ENCODE measurements around the gene APOB.

The APOB gene

GRCh38 chr2:21042958-21043743 is 722 bp downstream of the APOB start:
- peaks cover 9% of the 10 kb centered on the region for H3K4me1 Mint-ChIP-seq
- TF ChIP-seq, protein P1, sequence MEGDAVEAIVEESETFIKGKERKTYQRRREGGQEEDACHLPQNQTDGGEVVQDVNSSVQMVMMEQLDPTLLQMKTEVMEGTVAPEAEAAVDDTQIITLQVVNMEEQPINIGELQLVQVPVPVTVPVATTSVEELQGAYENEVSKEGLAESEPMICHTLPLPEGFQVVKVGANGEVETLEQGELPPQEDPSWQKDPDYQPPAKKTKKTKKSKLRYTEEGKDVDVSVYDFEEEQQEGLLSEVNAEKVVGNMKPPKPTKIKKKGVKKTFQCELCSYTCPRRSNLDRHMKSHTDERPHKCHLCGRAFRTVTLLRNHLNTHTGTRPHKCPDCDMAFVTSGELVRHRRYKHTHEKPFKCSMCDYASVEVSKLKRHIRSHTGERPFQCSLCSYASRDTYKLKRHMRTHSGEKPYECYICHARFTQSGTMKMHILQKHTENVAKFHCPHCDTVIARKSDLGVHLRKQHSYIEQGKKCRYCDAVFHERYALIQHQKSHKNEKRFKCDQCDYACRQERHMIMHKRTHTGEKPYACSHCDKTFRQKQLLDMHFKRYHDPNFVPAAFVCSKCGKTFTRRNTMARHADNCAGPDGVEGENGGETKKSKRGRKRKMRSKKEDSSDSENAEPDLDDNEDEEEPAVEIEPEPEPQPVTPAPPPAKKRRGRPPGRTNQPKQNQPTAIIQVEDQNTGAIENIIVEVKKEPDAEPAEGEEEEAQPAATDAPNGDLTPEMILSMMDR (IDR thresholded peaks at IDR 0.05; ENCODE audit: unreplicated experiment in 3 of 3) = peak; percentile 98 to 99 (median 99)
- H3K36me3 Mint-ChIP-seq (ENCODE audit: low read depth) = no peaks in the 10 kb centered on the region
- peak overlapping the region; percentile 64 to 68 (median 65) for H3K4me3 Mint-ChIP-seq
- H3K9me3 Mint-ChIP-seq = no peaks in the 10 kb centered on the region
- no peak overlapping the region for H3K27ac Mint-ChIP-seq
- peaks cover 73% of the 10 kb centered on the region for H3K27me3 Mint-ChIP-seq (ENCODE audit: low read depth)

- no peak overlapping the region for H3K27ac Mint-ChIP-seq
- TF ChIP-seq, protein P1 (IDR thresholded peaks at IDR 0.05; ENCODE audit: unreplicated experiment in 3 of 3) = no peak
Observed at GRCh38 chr2:21042708-21042957, 1.2 kb downstream of the APOB start.

DNA sequence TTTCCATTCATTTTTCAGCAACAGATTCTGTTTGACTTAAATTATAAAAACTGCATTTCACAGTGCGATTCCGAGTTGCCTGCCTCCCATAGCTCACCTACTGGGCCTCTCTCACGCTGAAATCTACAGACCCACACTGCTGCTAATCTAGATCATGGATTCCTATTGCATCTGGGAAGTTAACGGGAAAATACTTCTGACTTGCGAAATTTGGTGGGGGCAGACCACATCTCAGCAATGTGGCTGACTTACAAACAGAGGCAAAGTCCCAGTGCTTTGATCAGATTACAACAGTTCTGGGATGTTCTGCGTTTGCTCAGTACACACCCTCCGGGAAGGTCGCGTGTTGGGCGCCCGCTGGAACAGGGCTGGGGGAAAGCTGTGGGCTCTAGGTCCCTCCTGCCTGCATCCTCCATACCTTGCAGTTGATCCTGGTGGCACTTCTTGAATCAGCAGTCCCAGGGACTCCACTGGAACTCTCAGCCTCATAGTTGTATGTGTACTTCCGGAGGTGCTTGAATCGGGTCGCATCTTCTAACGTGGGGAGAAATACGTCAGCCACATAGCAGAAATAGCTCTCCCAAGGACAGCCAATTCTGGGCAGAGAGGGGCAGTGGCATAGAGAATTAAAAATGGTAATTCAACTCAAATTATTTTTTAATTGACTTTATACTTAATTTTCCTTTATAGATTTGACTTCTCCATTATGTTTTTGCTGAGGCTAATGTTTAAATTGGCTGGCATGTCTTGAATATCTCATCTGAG is 1.7 kb downstream of the APOB start:
- H3K4me3 Mint-ChIP-seq = no peak overlapping the region
- H3K4me1 Mint-ChIP-seq = peaks cover 6% of the 10 kb centered on the region
- peaks cover 69% of the 10 kb centered on the region for H3K27me3 Mint-ChIP-seq (ENCODE audit: low read depth)
- H3K27ac Mint-ChIP-seq = no peak overlapping the region
- no peaks in the 10 kb centered on the region for H3K36me3 Mint-ChIP-seq (ENCODE audit: low read depth)
- TF ChIP-seq, protein P1 (IDR thresholded peaks at IDR 0.05; ENCODE audit: unreplicated experiment in 3 of 3) = no peak
- H3K9me3 Mint-ChIP-seq = no peaks in the 10 kb centered on the region

More at GRCh38 chr2:21042708-21042957, 1.2 kb downstream of the APOB start:
- Mint-ChIP-seq H3K4me1 (peaks cover 9% of the 10 kb centered on the region), H3K9me3 (no peaks in the 10 kb centered on the region), H3K4me3 (peak overlapping the region in 1 of 3 experiments; percentile 65), H3K27me3 (ENCODE audit: low read depth) (peaks cover 72% of the 10 kb centered on the region), H3K36me3 (ENCODE audit: low read depth) (no peaks in the 10 kb centered on the region)

DNA sequence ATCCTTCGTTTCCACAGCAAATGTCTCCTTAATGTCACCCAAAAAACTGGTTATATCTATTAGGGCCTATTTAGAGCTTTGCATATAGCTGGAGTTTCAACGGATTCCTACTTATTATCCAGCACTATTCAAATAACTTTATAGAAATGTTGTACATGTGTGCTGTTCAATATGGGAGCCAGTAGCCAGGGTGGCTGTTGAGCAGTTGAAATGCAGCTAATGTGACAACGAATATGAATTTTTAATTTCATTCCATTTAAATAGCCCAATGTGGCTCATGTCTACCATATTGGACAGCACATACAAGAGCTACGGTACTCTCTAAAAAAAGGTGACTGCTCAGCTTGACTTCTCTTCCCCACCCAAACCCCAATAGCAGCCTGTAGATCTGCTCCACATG is 2.4 kb downstream of the APOB start:
- Mint-ChIP-seq H3K9me3 (no peaks in the 10 kb centered on the region), H3K36me3 (ENCODE audit: low read depth) (no peaks in the 10 kb centered on the region), H3K4me1 (peaks cover 4% of the 10 kb centered on the region), H3K27me3 (ENCODE audit: low read depth) (peaks cover 62% of the 10 kb centered on the region), H3K4me3 (no peak overlapping the region), H3K27ac (no peak overlapping the region)
- TF ChIP-seq, protein P1 (IDR thresholded peaks at IDR 0.05; ENCODE audit: unreplicated experiment in 3 of 3) = no peak

DNA sequence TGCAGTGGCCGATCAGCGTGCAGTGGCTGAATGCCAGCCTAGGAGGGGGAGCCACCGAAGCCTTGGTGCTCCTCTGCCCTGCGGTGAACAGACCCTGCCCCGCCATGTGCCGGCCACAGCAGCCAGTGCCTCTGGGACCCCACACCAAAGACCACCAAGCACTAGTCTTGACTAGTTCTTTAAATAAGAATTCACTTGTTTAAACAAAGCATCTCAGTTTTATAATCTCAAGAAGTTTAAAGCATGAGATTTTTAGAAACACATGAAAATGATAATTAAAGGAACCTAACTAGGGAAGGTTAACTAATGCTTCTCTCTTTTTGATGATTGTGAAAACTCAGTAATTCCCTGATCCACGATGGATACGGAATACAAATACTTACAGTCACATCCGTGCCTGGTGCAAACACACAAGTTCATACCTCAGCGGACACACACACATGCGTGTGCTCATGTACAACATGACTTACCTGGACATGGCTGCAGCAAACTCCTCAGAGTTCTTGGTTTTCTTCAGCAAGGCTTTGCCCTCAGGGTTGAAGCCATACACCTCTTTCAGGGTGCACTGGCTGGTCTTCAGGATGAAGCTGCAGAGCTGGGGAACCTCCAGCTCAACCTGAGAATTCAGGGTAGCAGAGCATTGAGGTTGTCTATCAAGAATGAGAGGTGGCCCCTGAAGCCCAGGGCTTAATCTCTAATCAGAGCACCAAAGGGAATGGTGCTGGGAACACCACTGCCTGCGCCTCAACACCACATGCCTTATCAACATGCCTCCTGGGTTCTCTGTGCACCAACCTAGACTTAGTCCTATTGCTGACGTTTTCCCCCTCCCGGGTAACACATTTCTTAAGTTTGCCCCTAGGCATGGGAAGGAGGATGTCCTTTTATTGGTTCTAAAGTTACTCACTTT is 3.1 kb downstream of the APOB start:
- Mint-ChIP-seq H3K9me3 (no peaks in the 10 kb centered on the region), H3K4me3 (no peak overlapping the region), H3K4me1 (peaks cover 4% of the 10 kb centered on the region), H3K36me3 (ENCODE audit: low read depth) (no peaks in the 10 kb centered on the region), H3K27me3 (ENCODE audit: low read depth) (peaks cover 56% of the 10 kb centered on the region), H3K27ac (no peak overlapping the region)
- TF ChIP-seq, protein P1 (IDR thresholded peaks at IDR 0.05; ENCODE audit: unreplicated experiment in 3 of 3) = no peak
